Hematopoietic multipotent progenitor cell treated with erythropoietin and hydrocortisone succinate and interleukin-3 and kit ligand, for 4 days (in vitro differentiated cells): ENCODE measurements around the gene DSCAM.
A peak's percentile ranks its signal among the peaks of the same experiment; 100 is the strongest.
"Not testable (repeated sequence)": the region's sequence is repeated elsewhere in the genome, so short reads cannot be mapped to it uniquely, and the experiment has no call there.

Source experiments
- DNase-seq: peaks from one replicate; pipeline ENCODE4 v3.0.0-alpha.2; 2015

DSCAM gene

GRCh38 chr21:40439581-40439980 lies 407.4 kb downstream of the DSCAM start:
- not testable (repeated sequence) for DNase-seq

GRCh38 chr21:40438616-40439015 lies 408.3 kb downstream of the DSCAM start:
- DNase-seq, result no peak

- DNase-seq, result no peak
Measured at GRCh38 chr21:40436261-40436660, 410.7 kb downstream of the DSCAM start.

- DNase-seq, result no peak
Measured at GRCh38 chr21:40433538-40433937, 413.4 kb downstream of the DSCAM start.

- DNase-seq, result no peak
Measured at GRCh38 chr21:40425981-40426380, 421.0 kb downstream of the DSCAM start.

GRCh38 chr21:40422896-40423635 lies 423.9 kb downstream of the DSCAM start:
- DNase-seq, result no peak

- DNase-seq, result no peak
Measured at GRCh38 chr21:40421121-40421520, 425.8 kb downstream of the DSCAM start.

- DNase-seq, result no peak
Measured at GRCh38 chr21:40416572-40416971, 430.4 kb downstream of the DSCAM start.

GRCh38 chr21:40408561-40408960 lies 438.4 kb downstream of the DSCAM start:
- DNase-seq, result no peak

- no peak for DNase-seq
Measured at GRCh38 chr21:40404396-40404800, 442.6 kb downstream of the DSCAM start.

GRCh38 chr21:40402884-40403582 lies 443.9 kb downstream of the DSCAM start:
- no peak for DNase-seq

- no peak for DNase-seq
Measured at GRCh38 chr21:40395732-40396131, 451.2 kb downstream of the DSCAM start.

GRCh38 chr21:40393066-40393465 lies 453.9 kb downstream of the DSCAM start:
- no peak for DNase-seq

GRCh38 chr21:40388046-40388445 lies 458.9 kb downstream of the DSCAM start:
- no peak for DNase-seq

- DNase-seq, result no peak
Measured at GRCh38 chr21:40386981-40387747, 459.8 kb downstream of the DSCAM start.

GRCh38 chr21:40386294-40386911 lies 460.6 kb downstream of the DSCAM start:
- DNase-seq, result peak; percentile 70

GRCh38 chr21:40385883-40386282 lies 461.1 kb downstream of the DSCAM start:
- no peak for DNase-seq

- no peak for DNase-seq
Measured at GRCh38 chr21:40383951-40384350, 463.0 kb downstream of the DSCAM start.

- DNase-seq, result no peak
Measured at GRCh38 chr21:40381111-40381510, 465.8 kb downstream of the DSCAM start.

- DNase-seq, result no peak
Measured at GRCh38 chr21:40379881-40380810, 466.8 kb downstream of the DSCAM start.

- no peak for DNase-seq
Measured at GRCh38 chr21:40377135-40377534, 469.8 kb downstream of the DSCAM start.

GRCh38 chr21:40373761-40374160 lies 473.2 kb downstream of the DSCAM start:
- DNase-seq, result no peak
